Spleen (tissue), 7 donors: ENCODE measurements around the gene PBX1.

ENCODE experiments used
- CTCF ChIP-seq, 11 experiments: fragments of 200-600 bp in 7 of 11; fragments of 450-650 bp in 4 of 11; sonication (generic) in 4 of 11; IDR thresholded peaks in 8 of 11; conservative IDR thresholded peaks in 3 of 11; 1 replicate in 7 of 11; 2 replicates in 4 of 11; pipeline versions ENCODE4 v1.4.0 to v1.8.0; 2016 to 2021; ENCODE audit warnings: antibody characterized with exemption in 11 of 11, inconsistent platforms in 4 of 11, mild to moderate bottlenecking in 1 of 11
- POLR2A ChIP-seq, 3 donors: fragments of 450-650 bp; IDR thresholded peaks; one replicate each; pipeline ENCODE4 v1.5.1; 2017; ENCODE audit warnings: antibody characterized with exemption in 3 of 3, mild to moderate bottlenecking in 1 of 3
- donor health status: DM: no; HTN: no; CAD: no; lungs with moderate emphysema.
- donor health status: DM: no; HTN: no; CAD: no.
- donor health status: DM: no; HTN: no; CAD: no.

- TF ChIP-seq POLR2A (IDR thresholded peaks at IDR 0.05): no peak
- TF ChIP-seq CTCF (IDR thresholded peaks at IDR 0.05 in 8 of 11, conservative IDR thresholded peaks at IDR 0.05 in 3 of 11): no peak
Observed at GRCh38 chr1:164864161-164864560, 305.2 kb downstream of the PBX1 start.
